Mammary epithelial cell (primary cell): ENCODE results near the gene HIVEP1.

Experiments used
- CTCF ChIP-seq, 2 donors: IDR thresholded peaks in 1 of 2; conservative IDR thresholded peaks in 1 of 2; 2 replicates each; pipeline ENCODE4 v1.5.1; 2011 to 2012; ENCODE audit warnings: inconsistent platforms in 2 of 2, low read length in 2 of 2, mild to moderate bottlenecking in 2 of 2, control low read depth in 1 of 2, low read depth in 1 of 2; ENCODE audit not compliant: insufficient read depth in 1 of 2; ENCODE audit errors: extremely low read depth in 1 of 2
- EZH2 ChIP-seq: IDR thresholded peaks from 2 replicates; pipeline ENCODE4 v1.6.1; 2012; ENCODE audit warnings: low read length, inconsistent platforms, borderline replicate concordance

- TF ChIP-seq CTCF (conservative IDR thresholded peaks at IDR 0.05 in 1 of 2, IDR thresholded peaks at IDR 0.05 in 1 of 2; ENCODE audit: extremely low read depth in 1 of 2, insufficient read depth in 1 of 2, low read depth in 1 of 2, low read length in 2 of 2) (no peak), EZH2 (no peak)
These were observed 178.1 kb downstream of the HIVEP1 start for GRCh38 chr6:12190252-12190651.
